ENCODE results near the gene MPPED1.

DNA sequence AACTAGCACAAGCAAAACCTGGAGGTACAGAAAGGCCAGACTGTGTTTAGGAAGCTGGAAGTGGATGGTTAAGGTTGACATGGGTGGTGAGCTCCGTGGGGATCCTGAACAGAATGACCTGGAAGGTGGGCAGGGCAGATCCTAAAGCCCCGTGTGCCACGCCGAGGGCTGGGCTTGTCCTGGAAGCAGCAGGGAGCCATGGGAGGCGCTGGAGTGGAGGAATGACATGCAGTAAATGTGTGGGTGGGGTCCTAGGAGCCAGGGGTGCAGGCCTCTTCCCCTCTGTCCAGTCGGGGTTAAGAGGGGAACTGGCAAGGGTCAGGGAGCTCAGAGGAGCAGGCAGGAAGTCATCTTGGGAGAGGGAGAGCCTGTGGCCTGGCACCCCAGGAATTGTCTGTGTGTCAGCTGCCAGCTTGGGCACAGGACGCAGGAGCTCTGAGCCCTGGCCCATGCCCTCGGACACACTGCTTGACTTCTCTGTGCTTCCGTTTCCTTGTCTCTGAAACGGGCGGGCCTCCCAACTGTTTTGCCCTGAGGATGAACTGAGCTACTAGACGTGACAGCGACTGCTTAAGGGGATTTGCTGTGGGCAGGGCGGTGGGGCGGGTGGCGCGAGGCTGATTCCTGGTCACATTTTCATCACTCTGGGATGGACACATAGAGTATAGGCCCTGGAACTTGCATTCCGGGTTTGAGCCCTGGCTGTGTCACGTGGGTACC lies 75.7 kb downstream of the MPPED1 start:
- TF ChIP-seq CTCF (IDR thresholded peaks at IDR 0.05) (no peak), POLR2A (IDR thresholded peaks at IDR 0.05) (no peak)

Measured in body of pancreas (tissue), 4 donors.